GM19395 (cell line): ENCODE results near the gene KRTAP5-6.
"Not testable (repeated sequence)": the region's sequence is repeated elsewhere in the genome, so short reads cannot be mapped to it uniquely, and the experiment has no call there.

Experiments
- ATAC-seq: cut with Tn5 transposase; IDR thresholded peaks from one replicate; pipeline ENCODE4 v1.9.1; 2021; ENCODE audit warnings: mild to moderate bottlenecking, moderate library complexity; ENCODE audit not compliant: unreplicated experiment

Gene KRTAP5-6

DNA sequence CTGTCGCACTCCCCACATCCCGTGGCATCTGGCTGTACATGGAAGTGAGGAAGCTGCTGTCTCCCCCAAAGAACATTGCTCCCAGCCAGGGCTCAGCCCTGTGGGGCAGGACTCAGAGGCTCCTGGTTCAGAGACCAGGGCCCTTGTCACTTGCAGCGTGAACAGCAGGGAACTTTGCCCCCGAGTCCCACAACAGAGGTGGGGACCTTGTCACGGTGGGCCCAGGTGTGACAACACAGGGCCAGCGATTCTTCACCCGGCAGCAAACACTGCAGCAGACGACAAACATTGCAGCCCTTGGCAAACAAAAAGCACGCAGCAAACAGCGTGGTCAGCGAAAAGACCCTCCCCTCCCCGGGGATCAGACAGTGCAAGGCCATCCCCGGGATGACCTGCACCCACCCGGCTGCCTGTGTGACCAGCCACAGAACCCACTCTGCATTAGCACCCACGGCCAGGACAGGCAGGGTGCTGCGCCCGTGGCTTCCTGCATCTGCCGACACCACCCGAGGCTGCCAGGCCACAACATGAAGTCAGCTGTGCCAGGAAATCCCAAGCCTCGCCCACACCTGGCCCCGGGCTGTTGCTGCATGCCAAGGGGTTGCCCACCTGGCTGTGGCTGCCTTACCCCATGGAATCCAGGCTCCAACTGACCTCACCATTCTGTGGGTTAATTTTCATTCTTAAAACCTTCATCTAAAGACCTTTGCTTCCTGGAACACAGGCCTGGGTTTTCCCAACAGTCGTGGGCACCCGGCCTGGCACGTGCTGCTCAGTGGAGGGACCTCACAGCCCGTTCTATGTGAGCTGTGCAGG, 35.3 kb upstream of the KRTAP5-6 start:
- not testable (repeated sequence) for ATAC-seq

DNA sequence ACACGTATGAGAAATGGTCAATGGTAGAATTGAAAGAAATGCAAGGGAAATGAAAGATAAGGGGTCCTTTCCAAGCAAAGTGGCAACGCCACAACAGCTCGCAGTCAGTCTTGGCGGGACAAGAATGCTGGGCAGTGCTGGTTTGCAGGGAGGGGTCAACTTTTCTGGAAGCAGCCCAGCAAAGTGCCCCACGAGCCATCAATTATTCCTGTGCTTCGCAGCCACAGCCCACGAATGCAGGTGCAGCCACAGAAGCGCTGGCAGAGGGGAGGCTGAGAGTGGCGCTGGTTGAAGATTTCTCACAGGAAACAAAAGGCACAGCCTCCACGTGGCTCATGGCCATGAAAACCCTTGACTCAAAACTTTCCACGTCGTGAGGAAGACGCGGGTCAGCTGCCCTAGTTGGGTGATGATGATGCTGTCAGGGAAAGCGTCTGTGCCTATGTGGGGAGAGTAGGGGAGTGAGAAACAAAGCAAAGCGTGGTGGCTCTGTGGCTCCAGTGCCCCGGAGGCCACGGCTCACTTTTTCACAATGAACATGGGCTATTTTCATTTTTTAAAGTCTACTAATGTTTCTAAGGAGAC, 34.2 kb upstream of the KRTAP5-6 start:
- ATAC-seq = not testable (repeated sequence)

DNA sequence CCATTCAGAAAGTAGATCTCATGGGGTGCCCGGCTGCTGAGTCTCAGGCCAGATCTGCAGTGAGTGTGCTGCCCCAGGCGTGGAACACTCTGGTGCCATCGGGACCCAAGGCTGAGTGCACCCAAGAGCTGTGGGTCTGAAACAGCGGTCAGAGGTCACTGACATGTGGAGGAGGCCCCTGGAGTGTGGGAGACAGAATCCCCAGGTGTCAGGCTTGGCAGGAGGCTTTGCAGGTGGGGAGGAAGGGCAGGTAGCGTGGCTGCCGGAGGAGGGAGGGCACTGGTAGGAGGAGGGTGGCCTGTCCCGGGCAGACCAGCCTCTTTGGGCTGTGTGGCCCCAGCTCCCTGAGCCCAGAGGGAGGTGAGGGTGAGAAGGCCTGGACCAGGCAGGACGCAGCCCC, 31.7 kb upstream of the KRTAP5-6 start:
- ATAC-seq = no peak

DNA sequence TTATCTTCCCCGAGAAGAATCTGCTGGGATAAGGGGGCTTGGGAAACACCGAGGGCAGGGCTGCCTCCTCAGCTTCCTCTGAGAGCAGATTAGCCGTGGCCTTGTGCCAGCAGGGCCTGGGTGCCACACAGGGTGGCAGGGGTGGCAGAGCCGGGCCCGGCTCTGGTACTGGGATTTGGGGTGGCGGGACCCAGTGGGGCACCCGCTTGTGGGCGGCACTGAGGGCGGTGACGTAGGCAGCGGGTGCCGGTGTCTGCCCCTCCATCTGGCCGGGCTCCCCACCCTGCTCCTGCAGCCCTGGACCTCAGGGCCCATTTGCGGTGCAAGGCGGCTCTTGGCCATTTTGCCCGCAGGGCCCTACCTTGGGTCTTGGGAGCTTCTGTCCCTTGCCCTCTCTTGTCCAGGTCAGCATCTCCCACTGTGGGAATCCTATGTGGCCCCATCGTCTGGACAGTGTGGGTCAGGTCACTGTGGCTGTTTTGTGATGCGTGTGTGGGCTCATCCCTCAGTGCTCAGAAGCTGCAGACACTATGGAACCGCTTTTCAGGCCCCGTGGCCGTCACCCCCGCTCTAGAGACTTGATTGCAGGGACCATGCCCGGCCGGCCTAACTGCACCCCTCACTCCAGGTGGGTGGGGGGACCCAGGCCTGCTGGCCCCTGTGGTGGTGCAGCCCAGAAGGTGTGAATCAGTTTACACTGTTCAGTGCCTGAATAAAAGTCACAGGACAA, 29.7 kb upstream of the KRTAP5-6 start:
- no peak for ATAC-seq

DNA sequence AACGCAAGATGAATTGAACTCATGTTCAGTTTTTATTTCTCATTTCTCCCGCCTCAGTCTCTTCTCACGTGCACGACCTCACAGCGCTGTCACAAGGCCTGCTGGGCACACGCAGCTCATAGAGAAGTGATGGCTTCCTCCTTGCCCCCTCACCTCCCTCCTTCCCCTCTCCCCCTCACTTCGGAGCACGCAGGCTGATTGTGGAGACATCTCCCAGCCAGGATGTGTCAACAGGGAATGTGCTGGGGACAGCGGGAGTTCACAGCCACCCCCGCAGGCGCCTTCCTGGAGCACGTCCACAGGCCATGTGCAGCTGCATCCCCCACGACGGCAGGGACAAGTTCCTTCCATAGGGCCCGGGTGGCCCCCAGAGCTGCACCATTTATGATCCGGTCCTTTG, 29.1 kb upstream of the KRTAP5-6 start:
- ATAC-seq = no peak

DNA sequence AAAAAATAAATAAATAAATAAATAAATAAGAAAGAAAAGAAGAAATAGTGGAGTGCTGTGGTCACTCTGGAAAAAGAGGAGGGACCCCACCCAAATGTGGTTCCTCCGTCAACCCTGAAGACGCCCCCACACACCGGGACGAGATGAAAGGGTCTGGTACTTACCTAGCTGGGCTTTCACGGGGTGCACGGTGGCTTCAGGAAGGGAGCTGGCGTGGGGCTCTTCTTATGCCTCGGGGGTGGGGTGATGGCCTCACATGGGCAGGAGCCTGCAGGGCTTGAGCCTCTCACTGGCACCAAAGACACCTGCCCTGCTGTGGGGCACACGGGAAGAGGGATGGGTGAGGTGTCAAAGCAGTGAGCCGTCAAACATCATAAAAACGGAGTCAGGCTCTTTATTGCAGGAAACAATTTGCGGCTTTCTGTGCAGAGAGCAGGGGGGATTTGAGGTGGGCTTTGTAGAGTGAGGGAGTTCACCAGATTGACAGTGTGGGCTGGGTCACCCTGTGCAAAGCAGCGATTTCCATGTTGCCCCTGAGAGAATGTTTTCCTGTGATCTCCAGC, 28.0 kb upstream of the KRTAP5-6 start:
- ATAC-seq = no peak

DNA sequence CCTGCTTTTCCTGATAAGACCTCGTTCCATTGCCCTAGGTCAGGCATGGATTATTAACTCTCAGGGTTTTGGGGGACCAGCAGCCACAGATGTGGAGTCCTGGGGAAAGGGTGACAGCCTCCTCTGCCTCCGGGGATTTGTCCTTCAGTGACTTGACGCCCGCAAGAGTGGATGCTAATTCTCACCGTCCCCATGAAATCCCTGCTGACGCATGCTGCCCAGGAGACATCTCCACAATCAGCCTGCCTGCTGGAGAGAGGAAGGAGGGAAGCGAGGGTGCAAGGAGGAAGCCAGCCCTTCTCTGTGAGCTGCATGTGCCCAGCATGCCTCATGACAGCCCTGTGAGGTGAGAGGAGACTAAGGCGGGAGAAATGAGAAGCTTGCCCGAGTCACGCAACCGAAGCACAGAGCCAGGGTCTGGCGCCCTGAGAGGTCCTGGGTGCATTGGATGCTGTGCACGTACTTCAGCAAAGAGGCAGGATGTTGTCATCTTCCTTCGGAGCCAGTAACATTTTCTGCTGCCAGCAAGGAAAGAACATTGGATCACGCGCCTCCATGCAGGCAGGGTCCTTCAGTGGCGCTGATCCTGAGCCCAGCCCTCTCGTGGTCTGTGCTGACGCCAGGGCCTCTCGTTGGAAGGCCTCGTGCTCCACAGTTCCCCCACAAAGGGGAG, 27.3 kb upstream of the KRTAP5-6 start:
- ATAC-seq = no peak

DNA sequence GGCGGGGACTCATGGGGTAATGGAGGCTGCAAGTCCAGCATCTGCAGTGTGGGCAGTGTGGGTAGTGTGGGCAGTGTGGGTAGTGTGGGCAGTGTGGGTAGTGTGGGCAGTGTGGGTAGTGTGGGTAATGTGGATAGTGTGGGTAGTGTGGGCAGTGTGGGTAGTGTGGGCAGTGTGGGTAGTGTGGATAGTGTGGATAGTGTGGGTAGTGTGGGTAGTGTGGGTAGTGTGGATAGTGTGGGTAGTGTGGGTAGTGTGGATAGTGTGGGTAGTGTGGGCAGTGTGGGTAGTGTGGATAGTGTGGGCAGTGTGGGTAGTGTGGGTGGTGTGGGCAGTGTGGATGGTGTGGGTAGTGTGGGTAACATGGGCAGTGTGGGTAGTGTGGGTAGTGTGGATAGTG, 26.5 kb upstream of the KRTAP5-6 start:
- ATAC-seq = not testable (repeated sequence)

DNA sequence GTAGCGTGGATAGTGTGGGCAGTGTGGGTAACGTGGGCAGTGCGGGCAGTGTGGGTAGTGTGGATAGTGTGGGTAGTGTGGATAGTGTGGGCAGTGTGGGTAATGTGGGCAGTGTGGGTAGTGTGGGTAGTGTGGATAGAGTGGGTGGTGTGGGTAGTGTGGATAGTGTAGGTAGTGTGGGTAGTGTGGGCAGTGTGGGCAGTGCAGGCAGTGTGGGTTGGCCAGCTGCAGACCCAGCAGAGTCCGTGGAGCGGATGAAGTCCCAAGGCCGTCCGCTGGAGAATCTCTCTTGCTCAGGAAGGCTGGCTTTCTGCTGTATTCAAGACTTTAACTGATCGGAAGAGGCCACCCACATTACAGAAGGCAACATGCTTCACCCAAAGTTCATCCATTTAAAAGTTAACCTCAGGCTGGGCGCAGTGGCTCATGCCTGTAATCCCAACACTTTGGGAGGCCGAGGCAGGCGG, 26.1 kb upstream of the KRTAP5-6 start:
- no peak for ATAC-seq

DNA sequence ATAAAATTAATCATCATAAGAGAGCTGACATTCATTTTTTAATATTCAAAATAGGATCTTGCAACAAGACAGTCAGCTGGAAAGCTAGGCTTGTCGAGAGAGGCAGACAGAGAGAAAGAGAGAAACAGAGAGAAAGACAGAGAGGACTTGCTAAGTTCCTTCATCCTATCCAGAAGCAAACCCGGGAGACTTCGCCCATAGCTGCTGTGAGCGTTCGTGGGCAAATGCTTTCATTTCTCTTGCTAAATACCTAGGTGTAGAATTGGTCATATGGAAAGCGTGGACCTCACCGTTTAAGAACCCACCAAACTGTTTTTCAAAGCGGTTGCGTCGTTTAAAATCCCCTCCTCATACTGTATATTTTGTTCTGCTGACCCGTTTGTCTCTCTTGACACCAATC, 25.3 kb upstream of the KRTAP5-6 start:
- no peak for ATAC-seq

DNA sequence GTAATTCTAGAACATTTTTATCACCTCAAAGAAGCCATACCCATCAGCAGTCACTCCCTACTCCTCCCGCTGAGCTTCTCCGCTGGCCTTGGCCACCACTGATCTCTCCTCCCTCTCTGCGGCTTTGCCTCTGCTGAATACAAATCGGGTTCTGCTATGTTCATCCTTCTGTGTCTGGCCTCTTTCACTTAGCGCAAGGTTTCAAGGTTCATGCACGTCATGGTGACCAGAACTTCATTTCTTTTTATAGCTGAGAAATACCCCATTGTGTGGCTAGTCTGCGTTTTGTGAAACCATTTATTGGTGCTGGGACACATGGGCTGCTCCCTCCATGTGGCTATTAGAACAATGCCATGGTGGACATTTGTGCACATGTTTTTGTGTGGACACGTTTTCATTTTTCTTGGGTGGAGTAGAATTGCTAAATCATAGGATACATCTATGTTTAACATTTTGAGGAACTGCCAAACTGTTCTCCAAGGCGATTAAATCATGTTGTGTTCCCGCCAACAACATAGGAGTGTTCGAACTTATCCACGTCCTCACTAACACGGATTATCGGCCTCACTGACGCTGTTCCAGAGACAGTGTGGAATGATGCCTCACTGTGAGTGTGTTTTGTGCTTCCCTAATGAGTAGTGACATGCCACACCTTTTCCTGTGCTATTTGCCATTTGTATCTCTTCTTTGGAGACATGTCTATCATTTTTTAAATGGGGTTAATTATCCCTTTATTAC, 24.2 kb upstream of the KRTAP5-6 start:
- ATAC-seq = no peak

DNA sequence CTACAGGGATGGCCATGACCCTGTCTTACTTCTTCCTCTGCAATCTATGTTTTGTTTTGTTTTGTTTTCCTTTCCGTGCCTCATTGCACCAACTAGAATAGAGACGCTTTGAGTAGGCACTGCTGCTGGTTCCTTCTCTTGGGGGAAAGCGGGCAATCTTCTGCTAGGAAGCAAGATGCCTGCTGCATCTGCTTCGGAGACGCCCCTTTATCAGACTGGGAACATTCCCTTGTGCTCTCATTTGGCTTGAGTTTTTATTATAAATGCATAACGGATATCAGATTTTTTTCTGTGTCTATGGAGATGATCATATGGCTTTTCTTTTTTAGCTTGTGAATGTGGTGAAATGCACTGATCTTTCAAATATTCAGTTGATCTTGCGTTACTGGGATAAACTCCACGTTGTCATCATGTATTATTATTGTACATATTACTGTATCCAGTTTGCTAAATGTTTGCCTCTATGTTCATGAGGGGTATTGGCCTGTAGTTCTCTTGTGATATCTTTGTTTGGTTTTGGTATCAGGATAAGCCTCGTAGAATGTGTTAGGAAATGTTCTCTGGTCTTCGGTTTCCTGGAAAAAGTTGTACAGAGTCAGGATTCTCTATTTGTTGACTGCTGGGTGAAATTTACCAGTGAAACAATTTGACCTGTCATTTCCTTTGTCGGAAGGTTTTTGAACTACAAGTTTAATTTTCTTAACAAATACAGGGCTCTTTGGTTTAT, 23.4 kb upstream of the KRTAP5-6 start:
- ATAC-seq = no peak

DNA sequence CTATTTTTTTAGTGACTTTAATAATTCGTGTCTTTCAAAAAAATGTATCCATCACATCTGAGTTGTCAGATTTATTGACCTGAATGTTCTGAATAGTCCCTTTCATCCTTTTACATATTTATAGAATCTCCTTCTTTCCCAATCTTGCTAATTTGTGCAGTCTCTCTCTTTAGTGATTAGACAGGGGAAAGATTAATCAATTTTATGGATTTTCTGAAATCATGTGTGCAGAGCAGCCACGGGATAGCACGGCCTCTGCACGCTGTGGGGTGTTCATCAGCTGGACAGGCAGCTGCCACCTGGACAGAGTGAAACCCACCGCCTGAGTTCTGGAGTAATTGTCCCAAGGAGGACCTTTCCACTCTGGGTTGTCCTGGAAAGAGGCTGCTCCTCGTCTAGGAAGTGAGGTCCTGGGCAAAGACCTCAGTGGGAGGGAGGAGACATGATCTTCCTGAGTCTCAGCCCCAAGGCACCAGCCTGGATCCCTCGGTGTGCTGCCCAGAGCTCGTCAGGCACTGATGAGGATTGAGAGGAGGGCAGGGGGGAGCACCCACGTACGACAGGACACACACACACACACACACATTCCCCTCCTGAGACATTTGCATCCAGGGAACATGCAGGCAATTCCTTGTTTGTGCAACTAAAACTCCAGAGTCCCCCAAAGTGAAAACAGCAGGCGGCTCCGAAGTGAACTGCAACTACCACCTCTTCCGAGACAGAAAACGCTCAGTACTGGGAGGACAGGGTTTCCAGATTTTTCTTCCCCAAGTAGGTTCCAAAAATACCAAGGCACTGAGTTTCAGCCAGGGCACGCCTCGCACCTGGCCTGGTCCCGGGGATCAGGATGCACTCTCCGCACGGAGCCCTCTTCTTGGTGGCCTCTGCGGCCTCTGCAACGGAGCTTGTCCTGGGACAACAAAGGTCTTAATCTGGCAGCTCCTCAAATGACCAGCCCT, 22.5 kb upstream of the KRTAP5-6 start:
- no peak for ATAC-seq

DNA sequence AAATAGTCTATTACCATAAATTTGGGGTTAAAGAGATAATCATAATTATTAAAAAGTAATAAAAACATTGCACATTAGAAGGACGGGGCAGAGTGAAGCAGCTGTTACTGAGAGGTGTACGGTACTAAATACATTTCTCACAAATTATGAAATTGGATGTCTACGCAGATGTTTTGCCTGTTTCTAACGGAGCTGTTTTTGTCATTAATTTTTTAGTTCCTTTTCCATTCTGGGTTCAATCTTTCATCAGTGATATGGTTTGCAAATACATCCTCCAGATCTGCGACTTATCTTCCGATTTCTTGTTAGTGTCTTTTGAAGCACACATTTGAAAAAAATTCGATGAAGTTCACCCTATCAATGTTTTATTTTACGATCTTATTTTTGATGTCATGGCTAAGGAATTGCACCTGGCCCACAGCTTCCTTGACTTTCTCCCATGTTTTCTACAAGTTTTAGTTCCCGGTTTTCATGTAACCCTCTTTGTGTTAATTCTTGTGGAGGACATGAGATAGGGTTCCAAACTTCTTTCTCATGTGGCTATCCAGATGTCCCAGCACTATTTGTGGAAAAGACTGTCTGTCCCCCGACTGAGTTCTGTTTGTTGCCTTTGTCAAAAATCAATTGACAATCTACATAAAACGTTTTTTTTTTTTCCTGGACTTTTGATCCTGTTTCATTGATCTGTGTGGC, 21.3 kb upstream of the KRTAP5-6 start:
- ATAC-seq = no peak

DNA sequence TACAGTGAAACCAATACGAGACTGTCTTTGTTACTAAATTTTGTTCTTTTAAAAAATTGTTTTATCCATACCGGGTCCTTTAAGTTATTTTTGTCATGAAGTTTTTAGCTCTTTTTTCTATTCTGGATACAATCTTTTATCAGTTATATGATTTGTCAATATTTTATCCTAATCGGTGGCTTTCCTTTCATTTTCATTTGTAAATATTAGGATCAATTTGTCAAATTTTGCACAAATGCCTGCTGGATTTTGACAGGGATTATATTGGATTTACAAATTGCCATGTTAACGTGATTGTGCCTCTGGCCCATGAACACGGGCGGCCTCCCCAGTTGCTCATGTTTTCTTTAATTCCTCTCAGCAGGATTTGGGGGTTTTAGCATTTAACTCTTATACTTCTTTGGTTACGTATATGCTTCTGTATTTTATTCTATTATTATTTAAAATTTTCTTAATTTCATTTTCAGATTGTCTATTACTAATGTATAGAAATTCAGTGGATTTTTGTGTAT, 20.7 kb upstream of the KRTAP5-6 start:
- ATAC-seq = no peak

DNA sequence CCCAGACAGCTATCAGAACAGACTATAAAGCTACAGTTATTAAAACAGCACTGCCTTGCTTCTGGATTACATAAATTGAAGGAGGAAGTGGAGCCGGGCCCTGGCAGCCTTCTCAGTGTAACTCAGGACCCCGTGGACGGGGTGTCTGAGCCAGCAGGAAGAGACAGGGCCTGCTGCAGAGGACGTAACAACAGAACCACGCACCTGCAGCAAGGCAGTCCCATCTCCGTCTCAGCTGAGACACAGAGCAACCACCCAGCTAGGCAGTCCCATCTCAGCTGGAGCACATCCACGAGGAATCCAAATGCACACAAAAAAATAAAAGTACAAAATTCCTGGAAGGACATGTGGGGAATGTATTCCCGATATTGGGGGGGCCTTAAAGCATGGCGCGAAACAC, 17.1 kb upstream of the KRTAP5-6 start:
- ATAC-seq = no peak

DNA sequence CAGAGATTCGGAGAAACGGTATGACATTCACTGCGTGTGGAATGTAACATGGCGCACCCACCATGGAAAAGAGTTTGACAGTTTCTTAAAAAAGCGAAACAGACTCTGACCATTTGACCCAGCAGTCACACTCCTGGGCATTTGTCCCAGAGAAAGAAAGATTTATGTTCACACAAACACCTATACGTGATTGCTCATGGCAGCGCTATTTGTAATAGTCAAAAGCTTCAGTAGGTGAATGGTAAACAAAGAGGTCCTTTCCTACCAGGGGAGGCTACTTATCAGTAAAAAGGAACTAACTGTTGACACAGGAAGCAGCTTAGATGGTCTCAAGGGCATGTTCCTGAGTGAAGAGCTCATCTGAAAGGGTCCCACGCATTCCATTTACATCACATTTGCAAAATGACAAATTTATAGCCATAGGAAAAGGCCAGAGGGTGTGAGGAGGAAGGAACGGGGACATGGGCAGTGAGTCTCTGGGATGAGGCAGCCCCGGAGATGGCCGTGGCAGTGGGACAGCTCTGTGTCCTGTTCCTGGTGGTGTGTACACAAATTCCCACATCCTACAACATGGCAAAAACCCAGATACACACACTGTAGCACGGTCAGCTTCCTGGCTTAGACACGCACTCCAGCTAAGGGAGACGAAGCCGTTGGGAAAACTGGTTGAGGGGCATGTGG, 14.6 kb upstream of the KRTAP5-6 start:
- no peak for ATAC-seq
